ENCODE data around the gene PTCD3. TPM values are rescaled to one million over a fixed set of nuclear protein-coding genes. Genes with fewer than 3 reads are reported as not detected.

Gene PTCD3
- total RNA-seq, 1 donor from 2014 or later: 125 TPM

GRCh38 chr2:86143926-86144685 is 38.1 kb downstream of the PTCD3 start:
- DNase-seq (ENCODE audit: low spot score): no peak

GRCh38 chr2:86147793-86148192 is 41.8 kb downstream of the PTCD3 start:
- DNase-seq (ENCODE audit: low spot score): no peak

GRCh38 chr2:86150502-86150901 is 44.5 kb downstream of the PTCD3 start:
- DNase-seq (ENCODE audit: low spot score): no peak

DNA sequence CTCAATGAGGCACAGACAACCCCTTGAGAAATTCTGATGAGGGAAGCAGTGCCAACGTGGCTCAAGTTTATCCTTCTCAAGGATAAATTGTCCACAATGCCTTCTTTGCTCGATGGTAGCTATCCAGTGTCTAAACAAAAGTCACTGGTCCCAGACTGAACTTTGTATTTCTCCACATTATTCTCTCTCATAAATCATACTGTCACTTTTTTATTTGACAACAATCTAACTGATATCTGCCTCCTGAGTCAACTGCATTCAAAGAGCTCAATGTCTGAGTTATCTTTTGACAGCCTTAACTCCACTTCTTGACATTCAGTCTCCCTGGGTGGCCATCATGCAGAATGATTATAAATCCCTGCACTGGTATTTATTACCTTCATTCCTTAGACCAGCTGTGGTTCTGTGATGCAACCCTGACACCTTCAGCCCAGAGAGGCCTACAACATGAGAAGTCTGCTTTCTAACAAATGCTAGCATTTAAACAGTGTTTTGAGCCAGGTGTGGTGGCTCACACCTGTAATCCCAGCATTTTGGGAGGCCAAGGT is 51.0 kb downstream of the PTCD3 start:
- DNase-seq (ENCODE audit: low spot score): no peak

DNA sequence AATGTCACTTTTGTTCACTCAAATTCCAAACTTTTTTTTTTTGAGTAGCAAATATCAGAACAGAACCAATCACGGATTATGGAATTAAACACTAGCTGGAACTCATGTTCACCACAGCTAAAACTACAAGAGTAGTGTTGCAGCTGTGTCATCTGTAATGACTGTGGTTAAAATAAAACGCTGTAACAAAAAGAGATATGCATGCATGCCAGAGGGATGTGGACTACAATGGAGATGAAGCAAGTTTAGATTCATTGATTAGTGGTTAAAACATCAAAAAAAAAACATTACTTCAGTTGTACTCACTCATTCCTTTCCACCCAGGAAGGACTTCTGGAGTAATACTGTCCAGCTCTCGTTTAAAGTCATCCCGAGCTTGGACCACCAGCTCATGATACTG is 52.3 kb downstream of the PTCD3 start:
- DNase-seq (ENCODE audit: low spot score): no peak

DNA sequence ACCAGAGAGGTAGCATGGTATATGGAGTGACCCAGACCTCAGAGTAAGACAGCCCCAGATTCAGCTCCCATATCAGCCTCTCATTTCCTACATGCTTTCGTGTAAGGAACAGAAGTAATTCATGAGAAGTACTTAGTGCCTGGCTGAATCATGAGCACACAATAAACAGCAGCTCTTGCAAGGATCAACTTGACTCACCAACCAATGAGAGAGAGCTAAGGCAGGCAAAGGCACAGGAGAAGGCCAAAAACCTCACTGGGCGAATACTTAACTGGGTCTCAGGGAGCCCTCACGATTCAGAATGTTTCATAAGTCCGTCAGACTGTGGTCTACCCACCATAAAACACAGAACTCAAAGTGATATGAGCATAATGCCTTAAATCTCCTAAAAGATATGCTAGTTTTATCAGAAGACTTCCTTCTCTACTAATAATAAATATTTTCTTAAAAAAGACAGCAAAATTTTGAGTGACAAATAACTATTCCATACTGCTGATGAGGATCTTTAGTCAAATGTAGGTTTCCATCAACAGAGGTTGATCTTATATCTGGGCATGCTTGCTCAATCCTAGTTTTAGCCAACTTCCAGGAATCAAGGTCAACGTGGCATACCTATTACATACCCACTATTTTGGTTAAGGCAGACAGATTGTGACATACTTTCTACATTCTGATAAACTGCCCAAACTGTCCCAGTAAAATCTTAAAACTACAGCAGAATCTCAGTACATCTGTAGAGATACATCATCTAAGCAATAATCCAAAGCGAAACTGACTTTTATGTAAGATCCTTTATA is 54.3 kb downstream of the PTCD3 start:
- DNase-seq (ENCODE audit: low spot score): no peak

DNA sequence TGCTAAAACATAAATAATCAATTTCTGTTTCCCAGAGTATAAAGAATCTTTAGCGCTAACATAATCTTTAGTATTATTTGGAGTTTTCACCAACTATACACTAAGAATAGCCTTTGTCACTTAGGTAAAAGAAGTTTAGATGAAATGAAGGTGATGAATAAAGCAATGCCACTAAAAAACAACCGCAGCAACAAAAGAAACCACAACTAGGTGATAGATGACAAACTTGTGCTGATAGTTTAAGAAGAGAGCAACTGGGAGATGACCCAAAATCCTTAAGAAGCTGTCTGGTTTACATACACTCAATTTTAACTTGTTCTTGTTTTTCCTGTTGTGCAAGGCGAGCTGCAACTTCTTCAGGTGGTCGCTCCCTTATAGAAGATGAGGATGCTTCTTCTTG is 64.4 kb downstream of the PTCD3 start:
- no peak for DNase-seq (ENCODE audit: low spot score)

DNA sequence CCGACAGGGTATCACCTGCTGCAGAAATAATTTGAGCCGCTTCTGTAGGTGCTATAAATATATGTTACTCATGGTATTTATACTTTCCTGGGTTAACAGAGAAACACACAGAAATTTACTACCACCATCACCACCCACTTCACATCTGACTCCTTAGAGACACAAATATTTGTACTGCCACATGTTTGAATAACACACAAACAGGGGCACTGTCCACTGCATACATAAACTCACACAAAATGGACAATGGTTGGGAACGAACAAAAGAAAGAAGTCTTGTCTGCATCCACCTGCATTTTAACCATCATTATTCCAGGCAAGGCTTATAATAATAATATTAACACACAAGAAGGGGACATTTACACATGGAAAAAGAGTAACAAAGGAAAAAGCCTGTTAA is 65.3 kb downstream of the PTCD3 start:
- DNase-seq (ENCODE audit: low spot score): no peak

DNA sequence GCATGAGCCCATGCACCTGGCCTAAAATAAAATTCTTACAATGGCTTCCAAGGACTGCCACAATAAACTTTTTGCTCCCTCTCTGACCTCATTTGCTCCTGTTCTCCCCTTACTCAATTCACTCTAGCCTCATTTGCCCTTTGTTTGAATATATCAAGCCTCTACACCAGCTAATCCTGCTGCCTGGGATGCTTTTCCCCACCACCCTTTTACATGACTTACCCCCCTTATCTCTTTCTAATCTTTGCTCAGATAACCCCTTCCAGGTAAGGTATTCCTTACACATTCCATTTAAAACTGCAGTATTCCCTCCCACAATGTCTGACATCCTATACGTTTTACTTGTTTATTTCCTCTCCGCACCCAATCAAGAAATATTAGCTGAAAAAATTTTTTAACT is 66.6 kb downstream of the PTCD3 start:
- DNase-seq (ENCODE audit: low spot score): no peak

DNA sequence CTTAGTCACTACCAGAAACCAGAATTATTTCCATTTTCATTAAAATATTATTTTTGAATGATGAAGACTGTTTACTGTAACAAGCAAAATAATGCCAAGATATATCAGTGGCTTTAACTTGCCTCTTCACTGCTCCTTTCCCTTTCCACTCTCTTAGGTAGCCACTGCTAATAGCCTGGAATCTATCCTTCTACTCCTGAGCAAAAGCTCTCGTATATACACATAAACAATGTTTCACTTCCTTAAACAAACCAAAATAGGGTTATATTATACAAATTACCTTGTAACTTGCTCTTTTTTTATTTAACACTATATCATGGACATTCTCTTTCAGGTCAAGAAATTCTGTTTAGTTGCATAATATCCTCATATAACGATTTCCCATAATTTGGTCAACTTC is 68.4 kb downstream of the PTCD3 start:
- DNase-seq (ENCODE audit: low spot score): no peak

GRCh38 chr2:86175828-86176227 is 69.8 kb downstream of the PTCD3 start:
- no peak for DNase-seq (ENCODE audit: low spot score)

DNA sequence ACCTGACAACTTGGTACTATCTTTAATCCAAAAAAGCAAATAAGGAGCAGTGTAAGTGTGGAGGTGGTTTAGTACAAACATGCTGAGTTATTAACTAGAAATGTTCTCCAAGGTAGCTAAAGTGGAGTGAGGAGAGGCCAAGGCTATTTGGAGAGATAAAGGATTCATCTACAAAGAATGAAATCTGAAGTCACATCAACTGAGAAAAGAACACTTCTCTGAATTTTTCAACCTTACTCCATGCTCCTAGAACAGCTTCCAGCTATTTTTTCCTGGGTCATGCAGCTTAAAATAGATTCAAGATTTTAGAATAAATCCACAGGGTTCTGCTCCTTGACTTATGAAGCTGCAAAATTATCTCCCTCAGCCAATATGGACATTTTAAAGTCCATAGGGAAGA is 70.6 kb downstream of the PTCD3 start:
- no peak for DNase-seq (ENCODE audit: low spot score)

GRCh38 chr2:86185517-86186212 is 79.6 kb downstream of the PTCD3 start:
- no peak for DNase-seq (ENCODE audit: low spot score)

DNA sequence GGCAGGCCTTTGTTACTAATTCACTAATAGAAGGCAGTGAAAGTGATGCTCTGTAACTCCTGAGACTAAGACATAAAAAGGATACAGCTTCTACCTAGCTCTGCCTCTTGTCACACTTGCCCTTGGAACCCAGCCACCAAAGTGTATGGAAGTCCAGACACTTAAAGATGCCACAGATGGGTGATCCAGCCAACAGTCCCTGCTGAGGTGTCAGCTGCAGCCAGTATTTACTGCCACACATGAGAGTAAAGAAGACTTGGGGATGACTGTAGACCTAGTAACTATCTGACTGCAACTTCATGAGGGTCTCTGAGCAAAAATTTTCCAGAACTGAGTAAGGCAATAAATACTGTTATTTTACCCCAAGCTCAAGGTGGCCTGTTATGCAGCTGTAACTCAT is 80.4 kb downstream of the PTCD3 start:
- no peak for DNase-seq (ENCODE audit: low spot score)

- no peak for DNase-seq (ENCODE audit: low spot score)
These were observed 83.9 kb downstream of the PTCD3 start for GRCh38 chr2:86189782-86190416.

Other genes starting within 250 kb of the PTCD3 start
- 120 TPM for gene ST3GAL5, start 217.2 kb upstream of the PTCD3 start, total RNA-seq
- 67.6 TPM for gene POLR1A, start 349 bp upstream of the PTCD3 start, total RNA-seq
- 91.6 TPM for gene IMMT, start 89.2 kb downstream of the PTCD3 start, total RNA-seq
- 42.1 TPM for gene MRPL35, start 93.2 kb downstream of the PTCD3 start, total RNA-seq
- gene REEP1, start 231.4 kb downstream of the PTCD3 start, total RNA-seq: 15.5 TPM

All from ureter (tissue), 1 donor.